ENCODE measurements around the gene PRDX6.

DNA sequence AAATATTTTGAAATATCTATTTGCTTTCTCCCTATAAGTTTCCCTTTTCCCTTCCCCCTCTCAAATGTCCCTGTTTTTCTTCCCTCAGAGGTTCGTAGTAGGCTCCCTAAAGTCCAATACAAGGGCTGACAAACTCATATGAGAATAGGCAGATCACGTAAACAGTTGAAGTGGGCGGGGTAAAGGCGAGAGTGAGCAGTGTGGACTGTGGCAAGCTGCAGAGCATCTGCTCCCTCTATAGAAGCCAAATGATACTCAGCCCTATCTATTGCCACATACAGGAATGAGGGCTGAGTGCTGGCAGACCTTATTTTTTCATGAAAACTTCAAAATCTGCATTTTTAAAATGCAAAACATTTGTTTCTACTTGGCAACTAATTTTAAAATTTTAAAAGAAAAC lies 26.3 kb downstream of the PRDX6 start:
- TF ChIP-seq, protein P1, sequence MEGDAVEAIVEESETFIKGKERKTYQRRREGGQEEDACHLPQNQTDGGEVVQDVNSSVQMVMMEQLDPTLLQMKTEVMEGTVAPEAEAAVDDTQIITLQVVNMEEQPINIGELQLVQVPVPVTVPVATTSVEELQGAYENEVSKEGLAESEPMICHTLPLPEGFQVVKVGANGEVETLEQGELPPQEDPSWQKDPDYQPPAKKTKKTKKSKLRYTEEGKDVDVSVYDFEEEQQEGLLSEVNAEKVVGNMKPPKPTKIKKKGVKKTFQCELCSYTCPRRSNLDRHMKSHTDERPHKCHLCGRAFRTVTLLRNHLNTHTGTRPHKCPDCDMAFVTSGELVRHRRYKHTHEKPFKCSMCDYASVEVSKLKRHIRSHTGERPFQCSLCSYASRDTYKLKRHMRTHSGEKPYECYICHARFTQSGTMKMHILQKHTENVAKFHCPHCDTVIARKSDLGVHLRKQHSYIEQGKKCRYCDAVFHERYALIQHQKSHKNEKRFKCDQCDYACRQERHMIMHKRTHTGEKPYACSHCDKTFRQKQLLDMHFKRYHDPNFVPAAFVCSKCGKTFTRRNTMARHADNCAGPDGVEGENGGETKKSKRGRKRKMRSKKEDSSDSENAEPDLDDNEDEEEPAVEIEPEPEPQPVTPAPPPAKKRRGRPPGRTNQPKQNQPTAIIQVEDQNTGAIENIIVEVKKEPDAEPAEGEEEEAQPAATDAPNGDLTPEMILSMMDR (IDR thresholded peaks at IDR 0.05): no peak
- no peak for TF ChIP-seq POLR2A (IDR thresholded peaks at IDR 0.05)
